Neural progenitor cell (in vitro differentiated cells): ENCODE results near the gene UMAD1.

Source experiments
- EZH2 ChIP-seq: fragments of 200-600 bp; sonication (generic); IDR thresholded peaks from 2 replicates; pipeline ENCODE4 v1.6.1; 2017; ENCODE audit warnings: antibody characterized with exemption, mild to moderate bottlenecking, moderate library complexity
- EZH2phosphoT487 ChIP-seq: fragments of 200-600 bp; sonication (generic); IDR thresholded peaks from 2 replicates; pipeline ENCODE4 v1.6.1; 2017; ENCODE audit warnings: antibody characterized with exemption
- TF ChIP-seq, protein P1 (sequence below): fragments of 200-600 bp; sonication (generic); IDR thresholded peaks from 2 replicates; pipeline ENCODE4 v1.5.1; 2017; ENCODE audit warnings: antibody characterized with exemption, mild to moderate bottlenecking

DNA sequence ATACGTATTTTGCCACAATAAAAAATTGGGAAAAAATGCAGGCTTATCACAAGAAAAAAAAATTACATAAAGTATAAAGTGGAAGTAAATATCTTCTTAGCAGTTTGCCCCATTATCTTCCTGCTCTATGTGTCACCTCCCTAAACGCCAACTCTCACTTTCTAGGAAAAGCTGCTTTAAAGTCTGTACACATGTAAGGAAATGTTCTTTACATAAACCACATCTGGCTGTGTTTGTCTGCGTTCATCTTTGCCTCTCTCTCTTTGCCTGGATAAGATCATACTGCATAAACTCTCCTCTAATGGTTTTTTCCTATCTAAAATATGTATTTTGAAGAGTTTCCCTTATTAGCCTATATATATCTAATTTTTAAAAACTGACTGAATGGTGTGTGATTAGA lies 23.0 kb upstream of the UMAD1 start:
- TF ChIP-seq, protein P1, sequence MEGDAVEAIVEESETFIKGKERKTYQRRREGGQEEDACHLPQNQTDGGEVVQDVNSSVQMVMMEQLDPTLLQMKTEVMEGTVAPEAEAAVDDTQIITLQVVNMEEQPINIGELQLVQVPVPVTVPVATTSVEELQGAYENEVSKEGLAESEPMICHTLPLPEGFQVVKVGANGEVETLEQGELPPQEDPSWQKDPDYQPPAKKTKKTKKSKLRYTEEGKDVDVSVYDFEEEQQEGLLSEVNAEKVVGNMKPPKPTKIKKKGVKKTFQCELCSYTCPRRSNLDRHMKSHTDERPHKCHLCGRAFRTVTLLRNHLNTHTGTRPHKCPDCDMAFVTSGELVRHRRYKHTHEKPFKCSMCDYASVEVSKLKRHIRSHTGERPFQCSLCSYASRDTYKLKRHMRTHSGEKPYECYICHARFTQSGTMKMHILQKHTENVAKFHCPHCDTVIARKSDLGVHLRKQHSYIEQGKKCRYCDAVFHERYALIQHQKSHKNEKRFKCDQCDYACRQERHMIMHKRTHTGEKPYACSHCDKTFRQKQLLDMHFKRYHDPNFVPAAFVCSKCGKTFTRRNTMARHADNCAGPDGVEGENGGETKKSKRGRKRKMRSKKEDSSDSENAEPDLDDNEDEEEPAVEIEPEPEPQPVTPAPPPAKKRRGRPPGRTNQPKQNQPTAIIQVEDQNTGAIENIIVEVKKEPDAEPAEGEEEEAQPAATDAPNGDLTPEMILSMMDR, result no peak
- TF ChIP-seq EZH2 (no peak), EZH2phosphoT487 (no peak)
